GM18870 (cell line): ENCODE measurements around the gene IL15RA.
"Not testable (repeated sequence)": the region's sequence is repeated elsewhere in the genome, so short reads cannot be mapped to it uniquely, and the experiment has no call there.

Experiments used
- ATAC-seq: cut with Tn5 transposase; IDR thresholded peaks from one replicate; pipeline ENCODE4 v1.9.1; 2021; ENCODE audit warnings: moderate library complexity; ENCODE audit not compliant: unreplicated experiment

The IL15RA gene

DNA sequence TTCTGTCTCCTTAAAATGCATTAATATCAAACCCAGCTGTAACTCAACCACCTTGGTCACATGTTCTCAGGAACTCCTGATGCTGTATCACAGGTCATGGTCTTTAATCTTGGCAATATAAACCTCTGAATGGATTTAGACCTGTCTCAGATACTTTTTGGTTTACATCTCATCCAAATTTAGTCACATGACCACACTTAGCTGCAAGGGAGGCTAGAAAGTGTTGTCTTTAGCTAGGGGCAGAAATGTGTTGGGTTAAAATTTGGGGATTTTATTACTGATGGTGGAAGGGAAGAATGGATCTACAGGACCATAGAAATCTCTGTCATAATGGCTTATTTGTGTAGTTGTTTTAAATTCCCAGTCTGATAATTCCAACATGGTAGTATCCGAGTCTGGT is 29.6 kb upstream of the IL15RA start:
- no peak for ATAC-seq

DNA sequence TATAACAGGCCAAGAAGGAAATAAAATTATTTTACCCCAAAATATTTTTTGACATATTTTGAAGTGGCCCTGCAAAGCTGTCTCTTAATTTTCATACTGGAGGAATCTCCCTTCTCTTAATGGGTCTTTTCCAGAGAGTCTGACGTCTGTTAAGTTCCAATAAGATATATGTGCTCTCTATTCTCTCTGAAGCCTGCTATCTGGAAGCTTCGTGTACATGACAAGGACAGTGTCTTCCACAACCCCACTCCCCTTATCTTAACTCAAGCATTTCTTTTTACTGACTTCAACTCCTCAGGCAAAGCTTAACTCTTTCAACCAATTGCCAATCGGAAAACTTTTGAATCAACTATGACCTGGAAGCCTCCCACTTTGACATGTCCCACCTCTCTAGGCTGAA is 29.2 kb upstream of the IL15RA start:
- no peak for ATAC-seq

- no peak for ATAC-seq
Measured at GRCh38 chr10:6005856-6006395, 28.6 kb upstream of the IL15RA start.

DNA sequence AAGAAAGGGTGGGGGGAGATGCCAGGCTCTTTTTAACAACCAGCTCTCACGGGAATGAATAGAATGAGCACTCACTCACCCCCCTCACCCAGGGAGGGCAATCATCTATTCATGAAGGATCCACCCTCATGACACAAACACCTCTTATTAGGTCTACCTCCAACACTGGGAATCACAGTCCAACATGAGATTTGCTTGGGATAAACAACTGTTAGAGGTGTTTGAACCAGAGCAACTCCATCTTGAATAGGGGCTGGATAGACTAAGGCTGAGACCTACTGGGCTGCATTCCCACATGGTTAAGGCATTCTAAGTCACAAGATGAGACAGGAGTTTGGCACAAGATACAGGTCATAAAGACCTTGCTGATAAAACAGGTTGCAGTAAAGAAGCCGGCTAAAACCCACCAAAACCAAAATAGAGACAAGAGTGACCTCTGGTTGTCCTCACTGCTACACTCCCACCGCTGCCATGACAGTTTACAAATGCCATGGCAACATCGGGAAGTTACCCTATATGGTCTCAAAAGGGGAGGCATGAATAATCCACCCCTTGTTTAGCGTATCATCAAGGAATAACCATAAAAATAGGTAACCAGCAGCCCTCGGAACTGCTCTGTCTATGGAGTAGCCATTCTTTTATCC is 27.9 kb upstream of the IL15RA start:
- ATAC-seq: not testable (repeated sequence)

DNA sequence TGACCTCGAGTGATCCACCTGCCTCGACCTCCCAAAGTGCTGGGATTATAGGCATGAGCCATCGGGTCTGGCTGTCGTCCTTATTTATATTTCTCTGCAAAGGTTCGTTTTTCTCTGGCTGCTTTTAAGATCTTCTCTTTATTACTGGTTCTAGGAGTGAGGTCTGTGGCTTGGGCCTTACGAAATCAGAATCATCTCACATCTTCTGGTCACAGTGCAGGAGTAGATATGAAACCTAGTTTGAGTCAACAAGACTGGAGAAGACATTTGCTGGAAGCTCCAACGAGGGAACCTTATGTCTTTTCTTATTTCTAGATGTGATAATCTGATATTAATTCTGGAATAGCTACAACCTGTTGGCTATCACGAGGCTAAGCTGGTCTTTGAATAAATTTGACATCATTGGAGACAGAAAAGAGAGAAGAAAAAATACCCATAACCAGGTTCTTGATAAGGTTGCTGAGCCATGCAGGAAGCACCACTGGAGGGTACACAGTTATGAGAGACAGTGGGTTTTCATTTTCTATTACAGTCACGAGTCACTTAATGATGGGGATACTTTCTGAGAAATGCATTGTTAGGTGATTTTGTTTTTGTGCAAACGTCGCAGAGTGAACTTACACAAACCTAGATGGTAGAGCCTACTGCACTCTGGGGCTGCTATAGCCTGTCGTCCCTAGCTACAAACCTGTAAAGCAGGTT is 25.6 kb upstream of the IL15RA start:
- ATAC-seq: peak; percentile 78

DNA sequence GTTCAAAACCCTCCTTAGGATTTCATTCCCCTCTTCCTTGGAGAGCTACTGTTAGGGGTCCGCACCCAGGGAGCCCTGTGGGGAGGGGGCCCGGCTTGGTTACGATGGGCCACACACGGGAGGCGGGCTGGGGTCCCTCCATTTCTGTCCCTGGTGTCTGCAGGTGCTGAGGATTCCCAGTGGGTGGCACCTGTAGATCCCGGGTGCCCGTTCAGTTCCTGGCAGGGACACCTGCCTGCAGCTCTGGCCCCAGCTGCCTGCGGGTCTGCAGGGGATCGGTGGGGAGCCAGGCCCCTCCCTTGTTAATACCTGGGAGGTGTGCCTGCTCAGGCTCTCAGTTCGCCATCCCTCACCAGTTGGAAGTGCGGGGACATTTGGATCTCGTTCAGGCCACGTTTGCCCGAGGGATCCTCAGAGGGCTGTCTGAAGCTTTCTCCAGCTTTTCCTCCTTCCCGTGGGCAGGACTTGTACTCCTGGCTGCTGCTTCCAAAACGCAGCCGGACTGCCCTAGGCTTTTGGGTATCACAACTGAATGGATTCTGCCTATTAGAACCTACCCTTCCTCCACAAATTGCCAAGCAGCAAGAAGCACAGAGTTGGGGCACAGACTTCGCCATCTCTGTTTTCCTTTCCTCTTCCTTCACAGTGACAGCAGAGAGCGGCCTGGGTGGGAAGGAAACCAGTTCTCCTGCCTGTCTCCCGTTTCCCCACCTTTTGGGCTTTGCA is 22.3 kb upstream of the IL15RA start:
- no peak for ATAC-seq

DNA sequence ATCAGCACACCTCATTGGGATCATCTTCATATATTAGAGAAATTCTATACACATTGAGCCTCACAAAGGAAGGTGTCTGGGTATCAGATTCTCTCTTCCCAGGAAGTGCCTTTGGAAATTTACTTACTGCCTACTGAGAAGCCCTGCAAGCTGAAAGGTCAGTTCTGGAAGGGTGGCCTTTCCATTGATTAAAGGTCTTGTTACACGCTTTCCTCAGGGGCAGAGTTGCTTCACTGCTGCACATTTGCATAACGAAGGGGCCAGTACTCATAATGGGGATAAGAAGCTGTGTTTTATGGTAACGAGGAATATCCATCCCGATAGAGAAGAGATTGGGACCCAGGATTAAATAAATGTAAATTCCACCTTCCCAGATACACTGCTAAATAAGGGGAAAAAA is 19.4 kb upstream of the IL15RA start:
- ATAC-seq: no peak

- ATAC-seq: no peak
Measured at GRCh38 chr10:5992398-5992797, 15.1 kb upstream of the IL15RA start.

GRCh38 chr10:5991708-5992107 is 14.4 kb upstream of the IL15RA start:
- ATAC-seq: no peak

DNA sequence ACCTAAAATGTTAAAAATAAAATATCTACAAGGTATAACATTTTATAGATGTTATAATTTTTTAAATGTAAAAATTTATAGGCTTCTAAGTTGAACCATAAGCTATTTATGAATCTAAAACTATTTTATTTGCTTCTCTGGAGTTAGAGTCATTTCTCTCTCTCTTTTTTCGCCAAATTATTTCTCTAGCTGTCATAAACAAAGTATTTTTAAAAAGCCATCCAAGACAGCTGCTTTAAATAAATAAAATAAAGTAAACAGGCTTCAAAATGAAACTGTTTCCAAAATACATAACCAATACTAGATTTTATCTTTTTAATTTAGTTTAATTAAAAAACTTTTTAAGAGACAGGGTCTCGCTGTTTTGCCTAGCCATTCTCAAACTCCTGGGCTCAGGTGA is 12.4 kb upstream of the IL15RA start:
- ATAC-seq: no peak

DNA sequence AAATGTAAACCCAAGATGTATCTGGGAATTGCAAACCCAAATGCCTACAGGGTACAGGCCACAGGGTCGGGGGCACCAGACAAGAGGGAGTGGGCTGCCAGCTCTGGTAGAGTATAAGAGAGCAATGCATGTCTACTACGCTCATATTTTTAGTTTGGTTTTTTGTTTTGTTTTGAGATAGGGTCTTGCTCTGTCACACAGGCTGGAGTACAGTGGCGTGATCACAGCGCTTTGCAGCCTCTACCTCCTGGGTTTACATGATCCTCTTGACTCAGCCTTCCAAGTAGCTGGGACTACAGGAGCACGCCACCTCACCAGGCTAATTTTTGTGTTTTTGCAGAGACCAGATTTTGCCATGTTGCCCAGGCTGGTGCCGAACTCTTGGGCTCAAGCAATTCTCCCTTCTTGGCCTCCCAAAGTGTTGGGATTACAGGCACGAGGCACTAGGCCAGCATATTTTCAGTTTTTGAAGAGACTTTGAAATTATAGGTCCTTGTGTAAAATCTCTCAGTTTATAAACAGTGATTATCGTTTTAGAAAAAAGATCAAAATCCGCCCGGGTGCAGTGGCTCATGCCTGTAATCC is 11.1 kb upstream of the IL15RA start:
- ATAC-seq: no peak

GRCh38 chr10:5987747-5988146 is 10.4 kb upstream of the IL15RA start:
- ATAC-seq: no peak

DNA sequence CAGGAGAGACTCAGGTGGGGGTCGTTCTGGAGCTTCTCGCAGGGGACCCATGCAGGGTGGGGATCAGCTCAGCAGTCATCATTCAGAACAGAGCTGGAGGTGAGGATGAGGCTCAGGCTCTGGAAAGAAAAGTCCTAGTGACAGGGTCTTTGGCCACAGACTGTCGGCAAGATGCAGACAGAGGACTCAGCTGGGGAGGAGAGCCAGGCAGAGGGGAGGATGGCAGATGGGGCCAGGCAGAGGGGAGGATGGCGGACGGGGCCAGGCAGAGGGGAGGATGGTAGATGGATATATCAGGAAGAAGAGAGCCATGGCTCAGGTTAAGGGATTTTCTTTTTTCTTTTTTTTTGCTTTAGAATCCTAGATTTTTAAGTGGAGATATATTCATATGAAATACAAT is 7.7 kb upstream of the IL15RA start:
- no peak for ATAC-seq

- no peak for ATAC-seq
Measured at GRCh38 chr10:5983774-5984173, 6.4 kb upstream of the IL15RA start.

- no peak for ATAC-seq
Measured at GRCh38 chr10:5981529-5981928, 4.2 kb upstream of the IL15RA start.

DNA sequence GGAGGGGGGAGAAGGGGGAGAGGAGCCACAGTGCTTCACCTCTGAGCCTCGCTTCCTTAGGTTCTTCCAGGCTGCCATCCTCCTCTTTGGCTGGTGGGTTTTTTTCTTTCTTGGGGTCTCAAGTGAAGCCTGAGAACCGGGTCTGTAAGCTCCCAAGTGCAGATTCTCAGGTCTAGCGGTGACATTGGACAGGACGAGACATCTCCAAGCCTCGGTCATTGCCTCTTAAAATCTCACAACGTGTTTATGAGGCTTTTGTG is 817 bp upstream of the IL15RA start:
- no peak for ATAC-seq

DNA sequence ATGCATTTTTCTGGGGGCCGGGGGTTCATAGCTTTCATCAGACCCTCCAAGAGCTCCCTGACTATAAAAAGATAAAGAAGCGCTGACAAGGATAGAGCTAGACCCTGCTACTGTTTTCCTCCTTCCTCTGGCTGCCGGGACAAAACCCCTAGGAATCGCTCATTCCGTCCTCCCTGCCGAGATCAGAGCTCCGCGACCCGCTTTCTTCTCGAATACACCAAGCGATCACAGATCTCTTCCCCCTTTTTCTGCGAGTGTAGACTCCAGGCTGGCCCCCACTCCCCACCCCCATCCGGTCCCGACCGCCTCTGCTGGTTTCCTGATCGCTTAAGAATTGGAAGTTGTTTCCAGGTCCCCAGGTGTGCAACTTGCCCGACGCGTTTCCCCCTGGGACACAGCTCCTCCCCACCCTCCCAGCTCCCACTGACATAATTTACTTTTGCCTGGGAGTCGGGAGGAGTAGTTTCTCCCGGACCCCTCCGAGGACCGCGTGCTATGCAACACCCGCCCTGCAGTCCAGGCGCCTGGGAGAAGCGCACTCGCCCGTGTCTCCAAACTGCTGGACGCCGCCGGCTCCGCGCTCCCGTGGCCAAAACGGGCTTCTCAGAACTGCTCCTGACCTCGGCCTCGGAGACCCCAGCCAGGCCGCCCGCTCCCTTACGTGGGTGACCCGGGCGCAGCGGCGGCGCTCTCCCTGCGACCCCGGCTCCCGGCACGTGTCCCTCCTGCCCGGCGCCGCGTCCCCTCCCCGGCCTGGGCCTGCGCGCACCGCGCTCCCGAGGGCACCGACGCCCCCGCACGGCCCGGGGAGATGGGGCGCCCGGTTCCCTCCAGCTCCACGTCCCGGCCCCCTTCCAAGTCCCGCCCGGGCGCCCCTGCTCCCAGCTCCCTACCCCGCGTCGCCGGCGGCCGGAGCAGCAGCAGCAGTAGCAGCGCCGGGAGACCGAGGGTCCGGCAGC is 552 bp downstream of the IL15RA start:
- ATAC-seq: no peak

DNA sequence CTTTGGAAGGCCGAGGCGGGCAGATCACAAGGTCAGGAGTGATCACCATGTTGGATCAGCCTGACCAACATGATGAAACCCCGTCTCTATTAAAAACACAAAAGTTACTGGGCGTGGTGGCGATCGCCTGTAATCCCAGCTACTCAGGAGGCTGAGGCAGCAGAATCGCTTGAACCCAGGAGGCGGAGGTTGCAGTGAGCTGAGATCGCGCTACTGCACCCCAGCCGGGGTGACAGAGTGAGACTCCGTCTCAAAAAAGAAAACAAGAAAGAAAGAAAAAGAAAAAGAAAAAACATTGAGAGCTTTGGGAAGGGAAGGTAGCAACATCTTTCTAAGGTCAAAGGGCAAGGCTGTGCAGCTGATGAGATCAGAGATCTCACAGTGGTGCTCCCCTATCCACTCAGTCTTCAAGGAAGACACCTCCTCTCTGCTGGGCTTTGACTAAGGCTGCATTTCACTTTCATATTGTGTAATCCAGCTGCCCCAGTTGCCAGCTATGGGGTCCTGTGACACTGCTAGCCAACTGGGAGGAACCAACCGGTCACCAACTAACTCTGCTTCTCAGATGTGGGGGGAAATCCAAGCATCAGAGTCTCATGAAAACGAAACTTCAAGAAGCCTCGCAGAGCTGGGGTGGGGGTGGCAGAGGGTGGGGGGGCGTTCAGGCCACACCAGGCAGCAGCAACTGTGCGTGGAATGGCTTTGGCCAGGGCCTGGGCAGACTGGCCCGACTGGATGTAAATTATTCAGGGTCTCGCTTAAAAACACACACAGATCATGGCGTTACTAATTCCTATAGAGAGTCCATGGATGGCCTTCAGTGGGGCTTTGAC is 1.5 kb downstream of the IL15RA start:
- ATAC-seq: peak; percentile 77

DNA sequence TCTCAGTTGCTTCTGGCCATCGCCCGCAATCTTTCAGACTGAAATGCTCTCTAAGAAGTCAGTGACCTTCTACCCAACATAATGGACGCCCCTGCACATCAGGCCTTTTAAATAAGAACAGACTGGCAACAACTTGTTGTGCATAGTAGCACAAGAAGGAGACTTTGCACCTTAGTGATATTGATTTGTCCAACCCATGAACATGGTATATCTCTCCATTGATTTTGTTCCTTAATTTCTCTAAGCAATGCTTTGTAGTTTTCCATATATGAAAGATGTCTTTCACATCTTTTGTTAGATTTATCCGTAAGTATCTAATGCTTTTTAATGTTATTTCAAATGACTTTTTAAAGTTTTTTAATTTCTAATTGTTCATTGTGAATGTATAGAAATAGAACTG is 4.3 kb downstream of the IL15RA start:
- ATAC-seq: no peak

DNA sequence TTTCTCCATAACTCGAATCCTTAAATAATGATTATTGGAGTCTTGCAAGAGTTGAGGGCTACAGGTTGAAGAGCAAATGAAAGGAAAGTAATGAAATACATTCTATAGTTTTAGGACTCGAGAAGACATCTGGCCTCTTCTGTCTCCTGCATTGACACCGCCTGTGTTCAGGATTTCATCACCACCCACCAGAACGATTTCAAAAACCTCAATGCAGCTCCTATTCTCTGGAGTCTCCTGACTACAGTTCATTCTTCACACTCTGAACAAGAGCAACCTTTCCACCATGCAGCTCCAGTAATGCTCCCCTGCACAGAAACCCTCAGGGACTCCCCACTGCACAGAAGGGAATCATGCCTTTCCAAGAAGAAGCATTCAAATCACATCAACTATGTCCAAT is 5.5 kb downstream of the IL15RA start:
- no peak for ATAC-seq
